ENCODE results near the gene AGBL4.

Gene AGBL4

GRCh38 chr1:48644905-48645605 lies 1378.7 kb downstream of the AGBL4 start:
- no peak for TF ChIP-seq POLR2AphosphoS5 (IDR thresholded peaks at IDR 0.05; ENCODE audit: low read depth, low read length)
- no peak for TF ChIP-seq TAF1 (IDR thresholded peaks at IDR 0.05; ENCODE audit: borderline replicate concordance, insufficient read depth, low read length)
- no peak for TF ChIP-seq FOXP2 (optimal IDR thresholded peaks at IDR 0.05; ENCODE audit: borderline replicate concordance, extremely low read depth, extremely low read length, insufficient read depth)
- TF ChIP-seq, protein P1, sequence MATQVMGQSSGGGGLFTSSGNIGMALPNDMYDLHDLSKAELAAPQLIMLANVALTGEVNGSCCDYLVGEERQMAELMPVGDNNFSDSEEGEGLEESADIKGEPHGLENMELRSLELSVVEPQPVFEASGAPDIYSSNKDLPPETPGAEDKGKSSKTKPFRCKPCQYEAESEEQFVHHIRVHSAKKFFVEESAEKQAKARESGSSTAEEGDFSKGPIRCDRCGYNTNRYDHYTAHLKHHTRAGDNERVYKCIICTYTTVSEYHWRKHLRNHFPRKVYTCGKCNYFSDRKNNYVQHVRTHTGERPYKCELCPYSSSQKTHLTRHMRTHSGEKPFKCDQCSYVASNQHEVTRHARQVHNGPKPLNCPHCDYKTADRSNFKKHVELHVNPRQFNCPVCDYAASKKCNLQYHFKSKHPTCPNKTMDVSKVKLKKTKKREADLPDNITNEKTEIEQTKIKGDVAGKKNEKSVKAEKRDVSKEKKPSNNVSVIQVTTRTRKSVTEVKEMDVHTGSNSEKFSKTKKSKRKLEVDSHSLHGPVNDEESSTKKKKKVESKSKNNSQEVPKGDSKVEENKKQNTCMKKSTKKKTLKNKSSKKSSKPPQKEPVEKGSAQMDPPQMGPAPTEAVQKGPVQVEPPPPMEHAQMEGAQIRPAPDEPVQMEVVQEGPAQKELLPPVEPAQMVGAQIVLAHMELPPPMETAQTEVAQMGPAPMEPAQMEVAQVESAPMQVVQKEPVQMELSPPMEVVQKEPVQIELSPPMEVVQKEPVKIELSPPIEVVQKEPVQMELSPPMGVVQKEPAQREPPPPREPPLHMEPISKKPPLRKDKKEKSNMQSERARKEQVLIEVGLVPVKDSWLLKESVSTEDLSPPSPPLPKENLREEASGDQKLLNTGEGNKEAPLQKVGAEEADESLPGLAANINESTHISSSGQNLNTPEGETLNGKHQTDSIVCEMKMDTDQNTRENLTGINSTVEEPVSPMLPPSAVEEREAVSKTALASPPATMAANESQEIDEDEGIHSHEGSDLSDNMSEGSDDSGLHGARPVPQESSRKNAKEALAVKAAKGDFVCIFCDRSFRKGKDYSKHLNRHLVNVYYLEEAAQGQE (IDR thresholded peaks at IDR 0.05; ENCODE audit: insufficient read depth in 1 of 2, low read depth in 2 of 2, low read length in 2 of 2): no peak
- TF ChIP-seq SIN3A (IDR thresholded peaks at IDR 0.05; ENCODE audit: borderline replicate concordance, insufficient read depth, low read length): no peak

GRCh38 chr1:48644190-48644900 lies 1379.4 kb downstream of the AGBL4 start:
- TF ChIP-seq FOXP2 (optimal IDR thresholded peaks at IDR 0.05; ENCODE audit: borderline replicate concordance, extremely low read depth, extremely low read length, insufficient read depth): no peak
- TF ChIP-seq, protein P1 (IDR thresholded peaks at IDR 0.05; ENCODE audit: insufficient read depth in 1 of 2, low read depth in 2 of 2, low read length in 2 of 2): no peak
- no peak for TF ChIP-seq SIN3A (IDR thresholded peaks at IDR 0.05; ENCODE audit: borderline replicate concordance, insufficient read depth, low read length)
- TF ChIP-seq TAF1 (IDR thresholded peaks at IDR 0.05; ENCODE audit: borderline replicate concordance, insufficient read depth, low read length): no peak
- TF ChIP-seq POLR2AphosphoS5 (IDR thresholded peaks at IDR 0.05; ENCODE audit: low read depth, low read length): no peak

- no peak for TF ChIP-seq SIN3A (IDR thresholded peaks at IDR 0.05; ENCODE audit: borderline replicate concordance, insufficient read depth, low read length)
- TF ChIP-seq FOXP2 (optimal IDR thresholded peaks at IDR 0.05; ENCODE audit: borderline replicate concordance, extremely low read depth, extremely low read length, insufficient read depth): no peak
Measured at GRCh38 chr1:48643193-48643592, 1380.6 kb downstream of the AGBL4 start.

DNA sequence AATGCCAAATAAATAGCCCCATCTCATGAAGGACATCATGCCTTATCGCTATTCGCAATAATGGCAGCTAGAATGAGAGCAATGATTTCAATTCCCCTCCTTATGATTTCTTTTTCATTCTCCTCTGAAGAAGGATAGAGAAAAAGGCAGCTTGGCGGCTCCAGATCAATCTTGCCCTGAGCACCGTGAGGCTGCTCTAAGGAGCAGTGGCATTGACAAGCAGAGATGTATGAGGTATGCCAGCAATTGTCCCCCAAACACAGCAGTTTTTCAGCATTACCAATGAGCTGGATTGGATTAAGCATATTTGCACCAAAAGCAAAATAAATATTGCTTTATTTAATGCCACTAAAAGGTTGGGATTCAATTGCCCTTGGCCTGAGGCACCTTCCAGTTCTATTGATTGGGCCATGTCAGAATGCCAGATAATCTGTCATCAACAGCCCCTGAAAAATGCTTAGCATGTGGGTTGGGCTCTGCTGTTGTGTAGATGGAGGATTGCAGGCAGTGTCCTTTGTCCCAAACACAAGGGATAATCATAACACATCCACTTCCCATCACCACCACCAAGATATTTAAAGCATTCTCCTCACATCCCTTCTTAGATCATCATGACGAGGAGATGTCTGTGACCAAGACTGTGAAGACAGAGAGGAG lies 1382.8 kb downstream of the AGBL4 start:
- TF ChIP-seq FOXP2 (optimal IDR thresholded peaks at IDR 0.05; ENCODE audit: borderline replicate concordance, extremely low read depth, extremely low read length, insufficient read depth) (no peak), TAF1 (IDR thresholded peaks at IDR 0.05; ENCODE audit: borderline replicate concordance, insufficient read depth, low read length) (no peak), SIN3A (IDR thresholded peaks at IDR 0.05; ENCODE audit: borderline replicate concordance, insufficient read depth, low read length) (no peak), POLR2AphosphoS5 (IDR thresholded peaks at IDR 0.05; ENCODE audit: low read depth, low read length) (no peak)
- TF ChIP-seq, protein P1 (IDR thresholded peaks at IDR 0.05; ENCODE audit: insufficient read depth in 1 of 2, low read depth in 2 of 2, low read length in 2 of 2): no peak

GRCh38 chr1:48629867-48630266 lies 1393.9 kb downstream of the AGBL4 start:
- TF ChIP-seq, protein P1 (IDR thresholded peaks at IDR 0.05; ENCODE audit: insufficient read depth in 1 of 2, low read depth in 2 of 2, low read length in 2 of 2): no peak
- no peak for TF ChIP-seq TAF1 (IDR thresholded peaks at IDR 0.05; ENCODE audit: borderline replicate concordance, insufficient read depth, low read length)
- no peak for TF ChIP-seq POLR2AphosphoS5 (IDR thresholded peaks at IDR 0.05; ENCODE audit: low read depth, low read length)
- TF ChIP-seq FOXP2 (optimal IDR thresholded peaks at IDR 0.05; ENCODE audit: borderline replicate concordance, extremely low read depth, extremely low read length, insufficient read depth): no peak
- TF ChIP-seq SIN3A (IDR thresholded peaks at IDR 0.05; ENCODE audit: borderline replicate concordance, insufficient read depth, low read length): no peak
